Measurements from ENCODE around the gene EVL.

GRCh38 chr14:100028990-100029677, 36.1 kb upstream of the EVL start:
- TF ChIP-seq CTCF (IDR thresholded peaks at IDR 0.05; ENCODE audit: insufficient read depth, low read length) (no peak), REST (IDR thresholded peaks at IDR 0.05; ENCODE audit: insufficient replicate concordance, low read depth) (no peak), POLR2AphosphoS5 (IDR thresholded peaks at IDR 0.05; ENCODE audit: low read depth) (no peak), GABPA (IDR thresholded peaks at IDR 0.05; ENCODE audit: low read depth) (no peak), SPI1 (IDR thresholded peaks at IDR 0.05; ENCODE audit: borderline replicate concordance, low read depth) (no peak)

All from HL-60 (cell line).